ENCODE data around the gene GATAD1.
"Not testable (repeated sequence)": the region's sequence is repeated elsewhere in the genome, so short reads cannot be mapped to it uniquely, and the experiment has no call there.

Gene GATAD1

DNA sequence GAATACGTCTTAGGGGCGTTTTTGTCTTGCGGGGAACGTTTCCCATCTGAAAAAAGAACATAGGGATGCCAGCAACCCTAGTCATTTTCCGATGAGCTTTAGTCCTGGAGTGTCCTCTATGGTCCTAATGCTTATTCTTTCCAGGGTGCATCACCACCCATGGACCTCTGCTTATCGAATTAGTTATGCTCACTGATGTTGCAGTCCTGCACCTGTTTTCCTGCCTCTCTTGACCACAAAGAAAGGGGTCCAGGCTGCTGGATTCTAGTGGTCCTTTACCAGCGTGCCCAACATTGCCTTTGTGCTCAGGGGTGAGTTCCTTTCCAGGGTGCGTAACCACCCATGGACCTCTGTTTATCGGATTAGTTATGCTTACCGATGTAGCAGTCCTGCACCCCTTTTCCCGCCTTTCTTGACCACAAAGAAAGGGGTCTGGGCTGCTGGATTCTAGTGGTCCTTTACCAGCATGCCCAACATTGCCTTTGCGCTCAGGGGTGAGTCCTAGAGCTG, 28.0 kb downstream of the GATAD1 start:
- H3K9ac ChIP-seq (ENCODE audit: low read length); H3K4me1 ChIP-seq (ENCODE audit: control insufficient read depth, insufficient read depth, low read length); H3K27me3 ChIP-seq (ENCODE audit: control insufficient read depth, insufficient read depth, low read length); H3K36me3 ChIP-seq (ENCODE audit: control insufficient read depth, insufficient read depth, low read length); H3K9me3 ChIP-seq (ENCODE audit: control insufficient read depth, low read length); H3K4me3 ChIP-seq (ENCODE audit: low read length): not testable (repeated sequence)

DNA sequence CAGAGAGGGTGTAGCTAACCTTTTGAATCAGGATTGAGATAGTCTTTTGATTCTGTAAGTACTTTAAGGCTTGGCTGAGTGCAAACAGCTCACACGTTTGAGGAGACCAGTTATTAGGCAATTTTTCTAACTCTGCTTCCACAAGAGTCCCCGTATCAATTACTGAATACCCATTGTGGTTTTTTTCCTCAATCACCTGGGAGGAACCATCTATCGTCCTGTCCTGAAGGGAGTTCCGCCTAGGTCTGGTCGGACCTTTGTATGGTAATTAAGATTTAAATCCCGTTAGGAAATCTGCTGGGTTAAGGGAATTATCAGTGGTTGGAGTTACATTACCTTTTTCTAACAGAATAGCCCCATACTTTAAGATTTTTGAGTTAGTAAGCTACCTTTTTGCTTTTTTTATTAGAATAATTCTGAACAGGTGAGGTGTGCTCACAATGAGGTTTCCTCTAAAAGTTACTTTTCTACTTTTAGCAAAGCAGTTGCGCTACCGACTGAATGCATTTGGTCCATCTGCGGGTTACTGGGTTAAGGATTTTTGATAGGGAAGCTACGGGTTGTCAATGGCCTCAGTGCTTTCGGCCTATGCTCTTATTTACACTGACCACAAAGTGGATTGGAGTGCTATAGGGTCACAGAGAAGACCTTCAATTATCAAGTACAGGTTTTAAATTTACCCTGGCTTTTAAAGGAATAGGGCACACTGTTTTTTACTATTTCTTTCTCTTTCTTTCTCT, 28.7 kb downstream of the GATAD1 start:
- not testable (repeated sequence) for H3K4me3 ChIP-seq (ENCODE audit: low read length); H3K4me1 ChIP-seq (ENCODE audit: control insufficient read depth, insufficient read depth, low read length)

DNA sequence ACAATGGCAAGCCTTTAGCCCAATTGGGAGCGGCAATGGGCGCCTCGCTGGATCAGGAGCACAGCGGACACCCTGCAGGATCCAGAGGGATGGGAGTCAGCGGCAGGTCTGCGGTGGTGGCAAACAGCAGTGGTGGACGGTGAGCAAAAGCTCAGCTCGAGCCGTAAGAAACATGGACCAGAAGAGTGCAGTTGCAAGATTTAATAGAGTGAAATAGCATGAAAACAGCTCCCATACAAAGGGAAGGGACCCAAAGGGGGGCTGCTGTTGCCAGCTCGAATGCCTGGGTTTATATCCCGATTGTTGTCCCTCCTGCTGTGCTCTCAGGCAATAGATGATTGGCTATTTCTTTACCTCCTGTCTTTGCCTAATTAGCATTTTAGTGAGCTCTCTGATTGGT, 30.4 kb downstream of the GATAD1 start, which contains the start of gene ERVW-1:
ERVW-1 (minus strand) TSS at position 266 of the 400 bp plus-strand sequence. CDS start 7,565 bp downstream, outside the sequence.
- not testable (repeated sequence) for H3K36me3 ChIP-seq (ENCODE audit: control insufficient read depth, insufficient read depth, low read length); H3K4me3 ChIP-seq (ENCODE audit: low read length); H3K9ac ChIP-seq (ENCODE audit: low read length); H3K9me3 ChIP-seq (ENCODE audit: control insufficient read depth, low read length); H3K4me1 ChIP-seq (ENCODE audit: control insufficient read depth, insufficient read depth, low read length); H3K27me3 ChIP-seq (ENCODE audit: control insufficient read depth, insufficient read depth, low read length)

More for the DNA sequence above, 28.7 kb downstream of the GATAD1 start:
- H3K36me3 ChIP-seq (ENCODE audit: control insufficient read depth, insufficient read depth, low read length); H3K27me3 ChIP-seq (ENCODE audit: control insufficient read depth, insufficient read depth, low read length); H3K9ac ChIP-seq (ENCODE audit: low read length); H3K9me3 ChIP-seq (ENCODE audit: control insufficient read depth, low read length): not testable (repeated sequence)

DNA sequence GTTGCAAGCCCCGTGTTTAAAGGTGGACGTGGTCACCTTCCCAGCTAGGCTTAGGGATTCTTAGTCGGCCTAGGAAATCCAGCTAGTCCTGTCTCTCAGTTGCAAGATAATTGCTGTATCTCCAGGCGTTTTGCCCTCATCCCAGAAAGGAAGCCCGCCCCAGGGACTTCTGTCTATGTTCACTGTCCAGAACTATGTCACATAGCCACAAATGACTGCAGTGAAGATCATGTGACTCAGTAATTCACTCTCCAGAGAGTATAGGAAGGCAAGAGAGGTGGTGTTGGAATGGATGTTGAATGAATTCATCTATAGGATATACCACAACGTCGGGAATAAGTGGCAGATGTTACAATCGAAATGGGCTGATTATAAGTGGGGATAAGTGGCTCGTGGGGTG, 30.8 kb downstream of the GATAD1 start:
- Histone ChIP-seq H3K9ac (ENCODE audit: low read length) (no peak overlapping the region), H3K4me1 (ENCODE audit: control insufficient read depth, insufficient read depth, low read length) (no peaks in the 10 kb centered on the region), H3K4me3 (ENCODE audit: low read length) (no peak overlapping the region), H3K27me3 (ENCODE audit: control insufficient read depth, insufficient read depth, low read length) (no peaks in the 10 kb centered on the region), H3K36me3 (ENCODE audit: control insufficient read depth, insufficient read depth, low read length) (no peaks in the 10 kb centered on the region), H3K9me3 (ENCODE audit: control insufficient read depth, low read length) (no peaks in the 10 kb centered on the region)

DNA sequence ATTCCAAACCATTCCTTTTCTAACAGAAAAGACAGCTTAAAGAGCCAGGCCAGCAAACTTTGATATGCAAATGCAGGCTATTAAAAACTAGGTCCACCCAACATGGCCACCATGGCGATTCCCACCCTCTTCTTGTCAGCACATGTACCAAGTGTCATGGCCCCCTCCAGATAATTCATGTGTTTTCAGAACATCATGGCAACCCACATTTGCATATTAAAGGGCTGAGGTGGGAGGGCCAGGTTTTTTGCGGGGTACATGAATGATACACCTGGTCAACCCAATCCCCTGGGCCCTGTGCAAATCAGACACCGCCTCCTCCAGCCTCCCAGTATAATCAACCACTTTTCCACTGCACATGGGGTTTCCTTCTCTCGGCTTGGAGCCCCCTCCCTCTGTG, 31.4 kb downstream of the GATAD1 start:
- Histone ChIP-seq H3K9ac (ENCODE audit: low read length) (no peak overlapping the region), H3K27me3 (ENCODE audit: control insufficient read depth, insufficient read depth, low read length) (no peaks in the 10 kb centered on the region), H3K4me1 (ENCODE audit: control insufficient read depth, insufficient read depth, low read length) (no peaks in the 10 kb centered on the region), H3K4me3 (ENCODE audit: low read length) (no peak overlapping the region), H3K9me3 (ENCODE audit: control insufficient read depth, low read length) (no peaks in the 10 kb centered on the region), H3K36me3 (ENCODE audit: control insufficient read depth, insufficient read depth, low read length) (no peaks in the 10 kb centered on the region)

DNA sequence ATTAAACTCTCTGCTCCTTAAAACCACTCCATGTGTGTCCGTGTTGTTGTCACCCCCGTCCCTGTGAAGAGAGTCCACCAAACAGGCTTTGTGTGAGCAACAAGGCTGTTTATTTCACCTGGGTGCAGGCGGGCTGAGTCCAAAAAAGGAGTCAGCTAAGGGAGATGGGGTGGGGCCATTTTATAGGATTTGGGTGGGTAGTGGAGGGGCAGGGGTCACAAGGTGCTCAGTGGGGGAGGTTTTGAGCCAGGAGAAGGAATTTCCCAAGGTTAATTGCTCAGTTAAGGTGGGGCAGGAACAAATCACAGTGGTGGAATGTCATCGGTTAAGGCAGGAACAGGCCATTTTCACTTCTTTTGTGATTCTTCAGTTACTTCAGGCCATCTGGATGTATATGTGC, 31.9 kb downstream of the GATAD1 start:
- H3K4me3 ChIP-seq (ENCODE audit: low read length); H3K36me3 ChIP-seq (ENCODE audit: control insufficient read depth, insufficient read depth, low read length); H3K9ac ChIP-seq (ENCODE audit: low read length): not testable (repeated sequence)

DNA sequence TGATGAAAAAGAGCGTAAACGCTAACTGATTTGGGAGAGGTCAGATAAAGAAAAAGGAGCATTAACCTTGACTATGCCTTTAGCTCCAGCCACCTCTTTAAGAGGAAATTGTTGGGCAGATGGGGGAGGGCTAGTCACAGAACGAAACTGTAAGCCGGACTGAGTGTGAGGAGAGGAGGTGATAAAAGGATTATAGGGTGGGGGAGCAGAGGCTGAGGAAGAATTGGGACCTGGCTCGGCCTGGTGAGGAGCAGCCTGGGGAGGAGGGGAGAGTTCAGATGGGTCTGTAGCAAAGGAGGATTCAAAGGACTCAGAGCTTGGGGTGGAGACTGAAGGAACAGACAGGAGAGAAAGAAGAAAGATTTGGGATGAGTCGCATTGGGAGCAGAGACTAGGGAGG, 36.3 kb downstream of the GATAD1 start:
- not testable (repeated sequence) for H3K36me3 ChIP-seq (ENCODE audit: control insufficient read depth, insufficient read depth, low read length); H3K9ac ChIP-seq (ENCODE audit: low read length); H3K27me3 ChIP-seq (ENCODE audit: control insufficient read depth, insufficient read depth, low read length); H3K4me1 ChIP-seq (ENCODE audit: control insufficient read depth, insufficient read depth, low read length); H3K4me3 ChIP-seq (ENCODE audit: low read length); H3K9me3 ChIP-seq (ENCODE audit: control insufficient read depth, low read length)

More for the DNA sequence above, 31.9 kb downstream of the GATAD1 start:
- not testable (repeated sequence) for H3K27me3 ChIP-seq (ENCODE audit: control insufficient read depth, insufficient read depth, low read length); H3K9me3 ChIP-seq (ENCODE audit: control insufficient read depth, low read length); H3K4me1 ChIP-seq (ENCODE audit: control insufficient read depth, insufficient read depth, low read length)

DNA sequence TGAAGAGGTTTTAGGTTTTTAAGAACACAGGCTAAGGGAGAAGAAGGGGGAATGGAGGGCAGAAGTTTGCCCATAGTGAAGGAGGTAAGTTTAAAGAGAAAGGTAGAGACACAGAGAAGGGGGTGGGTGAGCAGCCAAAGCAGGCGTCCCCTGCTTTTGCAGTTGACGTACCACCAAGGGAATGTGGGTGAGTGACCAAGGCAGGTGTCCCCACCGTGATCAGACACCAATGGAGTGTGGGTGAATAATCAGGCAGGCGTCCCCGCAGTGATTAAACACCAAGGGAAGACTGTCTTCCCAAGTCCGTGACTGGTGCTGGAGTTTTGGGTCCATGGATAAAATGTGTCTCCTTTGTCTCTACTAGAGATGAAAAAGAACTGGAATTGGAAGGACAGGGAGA, 36.9 kb downstream of the GATAD1 start:
- H3K4me1 ChIP-seq (ENCODE audit: control insufficient read depth, insufficient read depth, low read length); H3K4me3 ChIP-seq (ENCODE audit: low read length); H3K9me3 ChIP-seq (ENCODE audit: control insufficient read depth, low read length); H3K36me3 ChIP-seq (ENCODE audit: control insufficient read depth, insufficient read depth, low read length); H3K9ac ChIP-seq (ENCODE audit: low read length); H3K27me3 ChIP-seq (ENCODE audit: control insufficient read depth, insufficient read depth, low read length): not testable (repeated sequence)

DNA sequence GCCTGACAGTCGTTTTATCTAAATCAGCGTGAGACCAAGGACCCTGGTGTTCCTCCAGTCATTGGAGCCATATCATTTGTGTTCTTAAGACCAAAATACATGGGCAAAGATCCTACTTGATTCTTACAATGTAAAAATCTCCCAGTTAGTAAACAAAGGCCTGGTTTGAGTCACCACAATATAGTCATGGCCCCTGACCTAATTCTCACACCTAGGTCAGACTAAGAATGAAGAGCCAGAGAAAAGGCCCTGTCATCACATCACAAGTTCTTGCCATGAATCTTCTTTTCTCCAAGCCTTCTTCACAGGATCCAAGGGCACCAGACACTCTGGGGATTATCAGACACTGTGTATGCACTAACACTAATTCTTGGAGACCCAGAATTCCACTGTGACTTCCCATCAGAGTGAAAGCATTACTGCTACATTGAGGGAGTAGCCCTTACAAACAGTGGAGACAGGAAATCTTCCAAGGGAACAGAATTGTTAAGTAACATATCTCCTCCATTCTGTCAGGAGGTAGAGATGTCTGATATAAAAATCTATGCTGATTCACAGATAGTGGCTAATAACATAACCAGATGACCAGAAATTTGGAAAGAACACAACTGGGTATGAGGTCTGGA, 38.1 kb downstream of the GATAD1 start:
- no peaks in the 10 kb centered on the region for H3K27me3 ChIP-seq (ENCODE audit: control insufficient read depth, insufficient read depth, low read length)
- no peaks in the 10 kb centered on the region for H3K36me3 ChIP-seq (ENCODE audit: control insufficient read depth, insufficient read depth, low read length)

DNA sequence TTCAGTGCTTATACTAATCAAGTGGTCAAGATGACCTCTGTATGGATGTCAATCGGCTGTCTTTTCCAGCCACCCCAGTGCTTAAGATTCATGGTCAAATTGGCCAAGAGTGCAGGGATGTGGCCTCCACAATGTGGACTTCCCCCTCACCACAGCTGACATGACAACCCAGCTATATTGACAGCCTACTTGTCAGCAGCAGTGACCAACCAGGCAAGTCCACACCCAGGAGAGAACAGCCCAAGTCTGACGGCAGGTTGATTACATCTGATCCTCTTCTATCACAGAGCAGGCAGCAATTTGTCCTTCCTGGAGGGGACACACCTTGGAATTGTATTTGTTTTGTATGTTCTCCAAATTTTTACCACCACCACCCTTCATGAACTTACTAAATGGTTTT, 38.7 kb downstream of the GATAD1 start:
- Histone ChIP-seq H3K9me3 (ENCODE audit: control insufficient read depth, low read length) (no peaks in the 10 kb centered on the region), H3K9ac (ENCODE audit: low read length) (no peak overlapping the region), H3K4me1 (ENCODE audit: control insufficient read depth, insufficient read depth, low read length) (no peaks in the 10 kb centered on the region), H3K4me3 (ENCODE audit: low read length) (no peak overlapping the region), H3K36me3 (ENCODE audit: control insufficient read depth, insufficient read depth, low read length) (no peaks in the 10 kb centered on the region), H3K27me3 (ENCODE audit: control insufficient read depth, insufficient read depth, low read length) (no peaks in the 10 kb centered on the region)

More for the DNA sequence above, 38.1 kb downstream of the GATAD1 start:
- Histone ChIP-seq H3K4me1 (ENCODE audit: control insufficient read depth, insufficient read depth, low read length) (no peaks in the 10 kb centered on the region), H3K4me3 (ENCODE audit: low read length) (no peak overlapping the region), H3K9ac (ENCODE audit: low read length) (no peak overlapping the region), H3K9me3 (ENCODE audit: control insufficient read depth, low read length) (no peaks in the 10 kb centered on the region)

DNA sequence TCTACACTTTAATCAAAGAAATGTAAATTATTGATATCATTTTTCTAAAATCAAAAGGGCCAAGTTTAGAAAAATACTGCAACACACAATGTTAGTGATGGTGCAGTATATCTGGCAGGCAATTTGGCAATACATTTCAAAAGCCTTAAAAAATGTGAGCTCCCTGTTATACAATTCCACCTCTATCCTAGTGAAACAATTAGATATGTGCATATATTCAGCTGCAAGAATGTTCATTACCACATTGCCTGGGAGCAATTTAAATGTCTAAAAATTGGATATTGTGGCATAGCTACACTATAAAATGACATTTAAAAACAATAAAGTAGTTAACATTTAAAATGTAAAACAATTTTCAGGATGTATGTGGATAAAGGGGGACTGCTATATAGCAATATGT, 40.5 kb downstream of the GATAD1 start:
- Histone ChIP-seq H3K4me3 (ENCODE audit: low read length) (no peak overlapping the region), H3K9ac (ENCODE audit: low read length) (no peak overlapping the region), H3K4me1 (ENCODE audit: control insufficient read depth, insufficient read depth, low read length) (no peaks in the 10 kb centered on the region), H3K9me3 (ENCODE audit: control insufficient read depth, low read length) (no peaks in the 10 kb centered on the region), H3K36me3 (ENCODE audit: control insufficient read depth, insufficient read depth, low read length) (no peaks in the 10 kb centered on the region), H3K27me3 (ENCODE audit: control insufficient read depth, insufficient read depth, low read length) (no peaks in the 10 kb centered on the region)

DNA sequence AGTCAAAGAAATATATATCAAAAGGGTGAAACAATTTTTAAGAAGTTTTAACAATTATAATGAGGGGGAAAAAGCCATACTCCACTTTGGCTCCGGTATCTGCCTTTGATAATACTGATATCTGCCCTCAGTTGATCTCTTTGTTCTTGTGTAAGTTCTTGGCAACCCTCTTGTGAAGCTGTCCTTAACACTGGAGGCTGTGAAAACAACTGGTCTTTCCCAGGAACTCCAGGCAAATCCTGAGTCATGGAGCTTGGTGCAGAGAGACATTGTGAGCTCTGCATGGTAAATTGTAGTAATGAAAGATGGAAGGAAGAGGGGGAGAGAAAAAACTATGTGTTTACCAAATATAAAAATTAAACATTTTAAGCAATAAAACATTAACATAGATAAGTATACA, 42.4 kb downstream of the GATAD1 start:
- H3K36me3 ChIP-seq (ENCODE audit: control insufficient read depth, insufficient read depth, low read length), result no peaks in the 10 kb centered on the region

More for the DNA sequence above, 42.4 kb downstream of the GATAD1 start:
- Histone ChIP-seq H3K4me1 (ENCODE audit: control insufficient read depth, insufficient read depth, low read length) (no peaks in the 10 kb centered on the region), H3K9ac (ENCODE audit: low read length) (no peak overlapping the region), H3K4me3 (ENCODE audit: low read length) (no peak overlapping the region), H3K27me3 (ENCODE audit: control insufficient read depth, insufficient read depth, low read length) (no peaks in the 10 kb centered on the region), H3K9me3 (ENCODE audit: control insufficient read depth, low read length) (no peaks in the 10 kb centered on the region)
